GM18499 (cell line): ENCODE results near the gene PAPOLB.

Experiments
- ATAC-seq: cut with Tn5 transposase; IDR thresholded peaks from one replicate; pipeline ENCODE4 v1.9.1; 2021; ENCODE audit warnings: moderate number of reproducible peaks; ENCODE audit not compliant: insufficient read depth, unreplicated experiment

PAPOLB gene

GRCh38 chr7:4842319-4843064 is 19.3 kb downstream of the PAPOLB start:
- no peak for ATAC-seq

DNA sequence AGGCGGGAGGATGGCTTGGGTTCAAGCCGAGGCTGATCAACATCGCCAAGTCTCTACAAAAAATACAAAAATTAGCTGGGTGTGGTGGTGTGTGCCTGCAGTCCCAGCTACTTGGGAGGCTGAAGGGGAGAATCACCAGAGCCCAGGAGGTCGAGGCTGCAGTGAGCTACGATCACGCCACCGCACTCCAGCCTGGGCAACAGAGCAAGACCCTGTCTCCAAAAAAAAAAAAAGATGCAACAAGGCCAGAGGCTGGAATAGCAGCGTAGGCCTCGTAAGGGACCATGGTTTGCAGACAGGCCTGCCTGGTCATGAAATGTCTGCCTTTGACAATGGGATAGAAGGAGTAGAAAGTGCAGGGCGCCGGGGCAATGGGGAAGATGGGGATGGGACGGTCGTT is 20.0 kb downstream of the PAPOLB start:
- ATAC-seq: no peak

DNA sequence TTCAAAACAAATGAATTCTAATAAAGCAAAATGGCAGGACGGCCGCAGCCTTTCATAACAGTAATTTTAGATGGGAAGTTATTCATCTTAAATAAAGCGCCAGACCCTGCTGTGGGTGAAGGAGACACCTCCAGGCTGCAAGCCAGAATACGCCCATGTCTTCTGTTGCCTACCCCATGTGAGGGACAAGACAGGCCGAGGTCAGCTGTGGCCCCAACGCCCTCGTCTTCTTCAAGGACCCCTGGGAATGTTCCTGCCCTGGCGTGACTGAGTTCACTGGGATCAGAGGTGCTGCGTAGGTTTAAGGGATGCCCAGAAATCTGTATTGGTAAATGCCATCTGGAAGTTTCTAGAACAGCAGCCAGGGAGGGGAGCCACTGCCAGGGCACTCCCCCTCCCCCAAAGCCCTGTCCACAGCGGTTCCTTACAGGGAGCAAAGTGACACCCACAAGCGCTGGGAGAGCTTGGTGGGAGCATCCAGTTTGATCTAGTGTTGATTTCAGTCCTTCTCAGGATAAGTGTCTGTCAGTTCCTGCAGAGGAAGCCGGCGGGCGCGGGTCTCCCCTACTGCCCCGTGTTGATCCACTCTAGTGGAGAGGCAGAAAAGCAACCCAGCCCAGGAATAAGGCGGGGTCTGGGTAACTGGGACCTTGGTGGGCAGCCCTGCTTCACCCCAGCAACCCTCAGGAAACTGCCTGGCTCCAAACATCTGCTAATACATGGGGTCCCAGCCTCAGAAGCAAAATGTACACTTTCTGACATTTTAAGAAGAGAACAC is 20.6 kb downstream of the PAPOLB start:
- ATAC-seq: no peak

- no peak for ATAC-seq
Observed at GRCh38 chr7:4840079-4840501, 21.7 kb downstream of the PAPOLB start.

GRCh38 chr7:4838626-4839334 is 23.1 kb downstream of the PAPOLB start:
- ATAC-seq: no peak

GRCh38 chr7:4837803-4838625 is 23.8 kb downstream of the PAPOLB start:
- no peak for ATAC-seq

DNA sequence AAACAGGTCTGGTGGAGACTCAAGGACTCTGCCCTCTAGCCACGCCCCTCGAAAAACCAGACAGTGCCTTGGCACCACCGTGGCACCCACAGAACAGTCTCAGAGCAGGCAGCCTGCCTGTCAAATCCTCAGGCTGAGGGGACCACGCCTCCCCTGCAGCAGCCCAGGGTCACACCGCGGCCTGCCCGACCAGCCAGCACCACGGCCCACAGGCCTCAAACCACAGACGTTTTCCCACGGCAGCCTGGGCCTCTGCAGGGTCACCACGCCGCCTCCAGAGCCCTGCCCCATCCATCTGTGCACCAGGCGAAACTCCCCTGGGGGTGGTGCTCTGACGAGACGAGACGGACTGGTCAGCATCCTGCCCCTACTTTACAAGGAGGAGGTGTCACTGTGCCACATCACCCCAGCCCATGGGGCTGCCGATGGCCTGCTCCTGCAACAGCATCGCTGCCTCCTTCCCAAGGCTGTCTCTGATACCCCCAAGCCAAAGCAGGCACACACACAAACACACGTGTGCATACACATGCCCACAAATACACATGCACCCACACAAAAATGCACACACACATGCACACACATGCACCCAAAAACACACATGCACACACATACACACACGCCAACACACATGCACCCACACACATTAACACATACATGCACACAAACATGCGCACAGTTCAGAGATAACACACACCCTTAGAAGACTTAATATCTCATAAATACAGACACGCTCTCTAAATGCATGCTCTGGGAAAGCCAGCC is 24.6 kb downstream of the PAPOLB start:
- no peak for ATAC-seq

DNA sequence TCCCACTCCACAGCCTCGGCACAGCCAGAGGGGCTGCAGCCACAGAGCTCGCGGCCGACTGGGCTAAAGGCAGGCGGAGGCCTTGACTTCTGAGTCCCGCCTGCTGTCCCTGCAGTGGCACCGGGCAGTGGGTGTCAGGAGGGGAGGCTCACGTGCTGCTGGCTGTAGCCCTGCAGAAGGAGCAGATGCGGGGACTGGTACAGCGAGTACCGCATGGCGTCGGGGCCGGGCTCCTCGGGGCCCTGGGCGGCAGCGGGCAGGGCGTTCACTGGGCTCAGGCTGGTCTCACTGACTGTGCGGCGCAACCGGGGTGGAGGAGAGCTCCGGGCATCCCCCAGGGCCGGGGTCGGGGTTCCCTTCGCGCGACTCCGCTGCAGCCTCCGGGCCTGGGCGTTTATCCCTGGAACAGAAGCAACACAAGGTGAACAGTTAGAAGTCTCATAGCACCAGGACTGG is 25.6 kb downstream of the PAPOLB start:
- ATAC-seq: no peak

GRCh38 chr7:4835398-4836205 is 26.2 kb downstream of the PAPOLB start:
- ATAC-seq: no peak

GRCh38 chr7:4834601-4835397 is 27.0 kb downstream of the PAPOLB start:
- ATAC-seq: no peak

- ATAC-seq: no peak
Observed at GRCh38 chr7:4833691-4834600, 27.9 kb downstream of the PAPOLB start.

- ATAC-seq: no peak
Observed at GRCh38 chr7:4833176-4833575, 28.7 kb downstream of the PAPOLB start.

- no peak for ATAC-seq
Observed at GRCh38 chr7:4832711-4833110, 29.1 kb downstream of the PAPOLB start.

DNA sequence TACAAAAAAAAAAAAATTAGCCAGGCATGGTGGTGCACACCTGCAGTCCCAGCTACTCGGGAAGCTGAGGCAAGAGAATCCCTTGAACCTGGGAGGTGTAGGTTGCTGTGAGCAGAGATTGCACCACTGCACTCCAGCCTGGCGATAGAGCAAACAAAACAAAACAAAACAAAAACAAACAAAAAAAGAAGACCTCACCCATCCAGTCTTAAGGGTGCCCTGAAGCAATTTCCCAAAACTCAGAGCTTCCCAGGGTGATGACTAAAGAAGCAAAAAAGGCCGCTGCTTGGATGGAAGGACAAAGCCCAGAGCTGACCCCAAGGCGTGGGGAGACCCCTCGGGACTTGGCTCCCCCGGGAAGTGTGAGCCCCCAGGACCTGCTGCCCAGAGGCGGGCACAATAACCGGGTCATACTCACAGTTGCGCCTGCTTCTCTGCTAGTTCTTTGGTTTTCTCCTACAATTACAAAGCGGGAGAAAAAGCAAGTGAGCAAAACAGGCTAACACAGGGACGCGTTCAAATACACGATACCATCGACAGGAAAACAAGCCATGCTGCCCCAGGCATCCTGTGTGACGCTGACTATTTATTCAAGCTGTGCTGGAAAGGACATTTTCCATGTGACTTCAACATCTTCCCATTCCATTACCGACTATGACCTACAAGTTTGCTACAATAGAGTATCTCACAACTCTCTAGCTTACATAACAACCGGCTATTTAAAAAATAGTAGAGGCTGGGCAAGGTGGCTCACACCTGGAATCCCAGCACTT is 29.9 kb downstream of the PAPOLB start:
- no peak for ATAC-seq

DNA sequence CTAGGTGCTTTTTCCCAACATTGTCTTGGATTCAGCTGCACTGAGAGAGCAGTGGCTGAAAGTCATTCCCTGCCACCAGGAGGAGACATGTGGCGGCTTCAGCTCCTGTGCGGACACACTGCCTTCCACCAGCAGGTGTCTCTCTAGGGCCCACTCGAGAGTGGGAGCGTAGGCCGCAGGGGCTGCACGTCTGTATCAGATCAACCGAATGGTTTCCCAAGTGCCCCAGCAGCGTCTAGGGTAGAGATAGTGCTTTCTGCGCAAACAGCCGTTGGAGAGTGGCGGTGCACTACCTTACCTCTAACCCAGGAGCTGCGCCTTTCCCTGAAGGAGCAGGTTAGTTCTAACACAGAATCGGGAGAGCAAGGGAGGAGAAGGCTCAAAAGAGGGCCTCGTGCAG is 31.7 kb downstream of the PAPOLB start:
- no peak for ATAC-seq

- no peak for ATAC-seq
Observed at GRCh38 chr7:4828720-4829383, 33.0 kb downstream of the PAPOLB start.
